Stimulated activated CD8-positive, alpha-beta memory T cell treated with anti-CD3 and anti-CD28 coated beads, Interleukin-4, amount 100 ng/mL, for 24 hours (primary cell): Measurements from ENCODE around the gene HOXA10.

Experiments
- DNase-seq: peaks from one replicate; pipeline ENCODE4 v3.0.0-alpha.2; 2020; ENCODE audit warnings: low read depth

The HOXA10 gene

GRCh38 chr7:27203964-27204594, 30.0 kb upstream of the HOXA10 start:
- DNase-seq, result no peak

GRCh38 chr7:27203365-27203953, 29.3 kb upstream of the HOXA10 start:
- DNase-seq, result no peak

GRCh38 chr7:27202862-27203134, 28.7 kb upstream of the HOXA10 start:
- no peak for DNase-seq

- DNase-seq, result no peak
These were observed 28.1 kb upstream of the HOXA10 start for GRCh38 chr7:27202018-27202861.

GRCh38 chr7:27201580-27202017, 27.5 kb upstream of the HOXA10 start:
- DNase-seq, result no peak

GRCh38 chr7:27200761-27201579, 26.9 kb upstream of the HOXA10 start:
- no peak for DNase-seq

- peak; percentile 24 for DNase-seq
These were observed 26.0 kb upstream of the HOXA10 start, which contains the start of gene HOXA13 for GRCh38 chr7:27199849-27200760. Gene HOXA13 (minus strand): TSS chr7:27200091. CDS start chr7:27200077, 14 bp downstream.

- DNase-seq, result no peak
These were observed 25.0 kb upstream of the HOXA10 start for GRCh38 chr7:27198871-27199801.

- no peak for DNase-seq
These were observed 24.2 kb upstream of the HOXA10 start for GRCh38 chr7:27198138-27198841.

GRCh38 chr7:27197137-27198042, 23.3 kb upstream of the HOXA10 start:
- no peak for DNase-seq

- peak; percentile 74 for DNase-seq
These were observed 22.2 kb upstream of the HOXA10 start for GRCh38 chr7:27196287-27196767.

- DNase-seq, result no peak
These were observed 20.7 kb upstream of the HOXA10 start for GRCh38 chr7:27194686-27195379.

GRCh38 chr7:27194002-27194352, 19.9 kb upstream of the HOXA10 start:
- DNase-seq, result no peak

- no peak for DNase-seq
These were observed 19.3 kb upstream of the HOXA10 start for GRCh38 chr7:27193335-27194001.

GRCh38 chr7:27192546-27193334, 18.6 kb upstream of the HOXA10 start:
- no peak for DNase-seq

GRCh38 chr7:27191833-27192545, 17.9 kb upstream of the HOXA10 start:
- no peak for DNase-seq
